CD14-positive monocyte (primary cell): ENCODE measurements around the gene RPS6KA2. TPM values are rescaled to one million over a fixed set of nuclear protein-coding genes. Genes with fewer than 3 reads are reported as not detected.

Source experiments
- DNase-seq, 3 donors: peaks; one replicate each; pipeline ENCODE4 v3.0.0-alpha.2; 2011 to 2022
- H2AFZ ChIP-seq: 2 replicates; pipeline ENCODE4 v1.6.0; 2012; ENCODE audit warnings: mild to moderate bottlenecking, low read depth, low read length, inconsistent platforms; ENCODE audit not compliant: insufficient read depth, poor library complexity, severe bottlenecking
- H3K27ac ChIP-seq, 2 donors: 1 replicate in 1 of 2; 2 replicates in 1 of 2; pipeline ENCODE4 v1.5.1; 2012 to 2013; ENCODE audit warnings: low read length in 2 of 2, control low read depth in 1 of 2, inconsistent platforms in 1 of 2, low read depth in 1 of 2, mild to moderate bottlenecking in 1 of 2
- H3K27me3 ChIP-seq, 2 donors: one replicate each; pipeline versions ENCODE4 v1.6.0 to v1.6.1; 2011 to 2013; ENCODE audit warnings: low read length in 2 of 2; ENCODE audit not compliant: control insufficient read depth in 2 of 2, insufficient read depth in 2 of 2
- H3K36me3 ChIP-seq, 2 donors: replicated peaks in 1 of 2; 1 replicate in 1 of 2; 2 replicates in 1 of 2; pipeline versions ENCODE4 v1.5.1 to v1.6.1; 2012 to 2013; ENCODE audit warnings: low read length in 2 of 2, control low read depth in 1 of 2, inconsistent platforms in 1 of 2, mild to moderate bottlenecking in 1 of 2; ENCODE audit not compliant: insufficient read depth in 2 of 2, control insufficient read depth in 1 of 2
- H3K4me1 ChIP-seq, 2 donors: 1 replicate in 1 of 2; 2 replicates in 1 of 2; pipeline versions ENCODE4 v1.5.1 to v1.6.1; 2012 to 2013; ENCODE audit warnings: low read length in 2 of 2, control low read depth in 1 of 2, inconsistent platforms in 1 of 2, mild to moderate bottlenecking in 1 of 2, moderate library complexity in 1 of 2; ENCODE audit not compliant: insufficient read depth in 2 of 2, control insufficient read depth in 1 of 2
- H3K4me2 ChIP-seq: replicated peaks from 2 replicates; pipeline ENCODE3; 2012; ENCODE audit warnings: low read length, moderate library complexity, mild to moderate bottlenecking; ENCODE audit not compliant: poor library complexity, severe bottlenecking; ENCODE audit errors: extremely low read depth
- H3K4me3 ChIP-seq, 3 experiments: fragments of 200-600 bp in 1 of 3; sonication (generic) in 1 of 3; replicated peaks in 1 of 3; 1 replicate in 2 of 3; 2 replicates in 1 of 3; pipeline ENCODE4 v1.5.1; 2011 to 2013; ENCODE audit warnings: low read length in 3 of 3, mild to moderate bottlenecking in 3 of 3, control low read depth in 2 of 3, low read depth in 2 of 3, inconsistent platforms in 1 of 3, moderate library complexity in 1 of 3
- H3K79me2 ChIP-seq: 2 replicates; pipeline ENCODE4 v1.6.0; 2012; ENCODE audit warnings: mild to moderate bottlenecking, control low read depth, inconsistent platforms, low read length, moderate library complexity; ENCODE audit not compliant: insufficient read depth
- H3K9ac ChIP-seq: 2 replicates; pipeline ENCODE4 v1.6.0; 2017; ENCODE audit warnings: low read length, mild to moderate bottlenecking; ENCODE audit not compliant: insufficient read depth, poor library complexity, severe bottlenecking
- H3K9me3 ChIP-seq, 2 donors: replicated peaks in 1 of 2; 1 replicate in 1 of 2; 2 replicates in 1 of 2; pipeline versions ENCODE4 v1.5.1 to v1.6.1; 2012 to 2013; ENCODE audit warnings: low read length in 2 of 2, control low read depth in 1 of 2; ENCODE audit not compliant: control insufficient read depth in 1 of 2, insufficient read depth in 1 of 2
- H4K20me1 ChIP-seq: 2 replicates; pipeline ENCODE4 v1.6.0; 2012; ENCODE audit warnings: mild to moderate bottlenecking, low read length, control low read depth, moderate library complexity; ENCODE audit not compliant: insufficient read depth
- H3K27ac Mint-ChIP-seq, 7 donors: one replicate each; pipeline ENCODE4 v1.8.0; 2020; ENCODE audit warnings: mild to moderate bottlenecking in 7 of 7, mixed read lengths in 7 of 7, moderate library complexity in 6 of 7, inconsistent platforms in 2 of 7
- H3K27me3 Mint-ChIP-seq, 3 donors: one replicate each; pipeline ENCODE4 v1.8.0; 2021 to 2022; ENCODE audit warnings: low read depth in 3 of 3, mild to moderate bottlenecking in 3 of 3, mixed read lengths in 3 of 3, moderate library complexity in 3 of 3, inconsistent platforms in 1 of 3
- H3K36me3 Mint-ChIP-seq, 2 donors: one replicate each; pipeline ENCODE4 v1.8.0; 2020; ENCODE audit warnings: mixed read lengths in 2 of 2, inconsistent platforms in 1 of 2, mild to moderate bottlenecking in 1 of 2
- H3K4me1 Mint-ChIP-seq: one replicate; pipeline ENCODE4 v1.8.0; 2020; ENCODE audit warnings: mild to moderate bottlenecking, mixed read lengths
- H3K4me3 Mint-ChIP-seq, 2 donors: one replicate each; pipeline ENCODE4 v1.8.0; 2020; ENCODE audit warnings: mild to moderate bottlenecking in 2 of 2, mixed read lengths in 2 of 2, moderate library complexity in 1 of 2
- H3K9me3 Mint-ChIP-seq, 7 donors: one replicate each; pipeline ENCODE4 v1.8.0; 2020 to 2022; ENCODE audit warnings: mixed read lengths in 7 of 7, mild to moderate bottlenecking in 6 of 7, moderate library complexity in 6 of 7, inconsistent platforms in 2 of 7
- WGBS: methylation state at CpG from one replicate; pipeline ENCODE4 v1.1.5; 2013; ENCODE audit warnings: missing lambda C conversion rate; ENCODE audit not compliant: insufficient coverage; 5-methylcytosine and 5-hydroxymethylcytosine counted together
- intact Hi-C, 2 donors: fragments of 100-400 bp; cut with micrococcal nuclease; formaldehyde crosslinking; loops; one replicate each; pipeline versions ENCODE4 v1.15.0 to v1.15.1; 2023
- polyA plus RNA-seq, 3 donors: library from polyadenylated mRNA; depleted of rRNA in 1 of 3; unstranded in 2 of 3; stranded (reverse) in 1 of 3; fragments of 300-500 nt in 2 of 3; fragments of >200 nt in 1 of 3; fragmentation: Illumina TruSeq in 2 of 3; gene quantifications; 1 replicate in 2 of 3; 2 replicates in 1 of 3; pipeline ENCODE4 v1.2.3, GENCODE V29; 2012 to 2021
- TF ChIP-seq, protein P1 (sequence below): fragments of 200-600 bp; IDR thresholded peaks from one replicate; pipeline ENCODE4 v1.8.0; 2022; ENCODE audit warnings: antibody characterized with exemption, mild to moderate bottlenecking

RPS6KA2 gene
- polyA plus RNA-seq, 3 donors: 1.4 to 3.1 (median 1.9) TPM

DNA sequence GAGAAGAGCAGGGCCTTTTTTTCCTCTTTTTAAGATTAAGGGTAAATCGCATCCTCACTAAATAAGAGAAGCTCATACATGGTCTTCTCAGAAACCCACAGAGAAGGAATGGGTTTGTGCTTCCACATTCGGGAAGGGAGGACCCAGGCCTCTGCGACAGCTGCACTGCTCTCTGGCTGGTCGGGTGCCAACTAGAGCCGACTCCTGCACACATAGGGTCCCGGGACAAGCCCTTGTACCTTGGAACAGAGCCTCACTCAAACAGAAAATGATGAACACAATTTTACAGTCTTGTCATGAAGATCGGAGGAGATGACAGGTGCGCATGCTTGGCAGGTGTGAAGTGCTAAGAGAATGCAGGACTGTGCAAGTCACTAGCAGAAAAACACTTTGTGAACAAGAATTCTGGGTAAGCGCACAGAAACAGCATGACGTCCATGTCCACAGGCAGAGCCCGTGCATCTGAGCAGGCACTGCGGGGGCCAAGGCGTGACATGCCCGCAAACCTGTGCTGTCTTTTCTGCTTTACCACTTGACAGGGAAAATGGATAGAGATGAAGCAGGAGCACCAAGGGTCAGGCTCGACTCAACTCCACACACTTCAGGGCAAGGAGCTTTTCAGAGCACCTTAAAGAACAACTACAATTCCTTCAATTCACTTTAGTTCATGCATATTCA is 143.3 kb downstream of the RPS6KA2 start:
- Histone ChIP-seq H3K36me3 (no peaks in the 10 kb centered on the region), H4K20me1 (no peaks in the 10 kb centered on the region), H3K9ac (no peak overlapping the region), H3K79me2 (no peaks in the 10 kb centered on the region), H3K4me2 (no peak overlapping the region), H2AFZ (no peak overlapping the region), H3K4me3 (no peak overlapping the region), H3K4me1 (peaks cover 5 to 10% of the 10 kb centered on the region in 2 donors), H3K9me3 (peaks cover 0 to 12% of the 10 kb centered on the region in 2 donors), H3K27me3 (no peaks in the 10 kb centered on the region), H3K27ac (no peak overlapping the region)
- Mint-ChIP-seq H3K27me3 (peaks cover 2 to 4% (median 3%) of the 10 kb centered on the region in 3 donors), H3K9me3 (peaks cover 5 to 19% (median 12%) of the 10 kb centered on the region in 7 donors), H3K27ac (no peak overlapping the region), H3K36me3 (peaks cover 3 to 12% of the 10 kb centered on the region in 2 donors), H3K4me1 (peaks cover 15% of the 10 kb centered on the region), H3K4me3 (no peak overlapping the region)
- no peak for DNase-seq
- WGBS: 96% methylated on average over 9 of the region's 15 CpGs
- intact Hi-C loops: no loop called here
- TF ChIP-seq, protein P1, sequence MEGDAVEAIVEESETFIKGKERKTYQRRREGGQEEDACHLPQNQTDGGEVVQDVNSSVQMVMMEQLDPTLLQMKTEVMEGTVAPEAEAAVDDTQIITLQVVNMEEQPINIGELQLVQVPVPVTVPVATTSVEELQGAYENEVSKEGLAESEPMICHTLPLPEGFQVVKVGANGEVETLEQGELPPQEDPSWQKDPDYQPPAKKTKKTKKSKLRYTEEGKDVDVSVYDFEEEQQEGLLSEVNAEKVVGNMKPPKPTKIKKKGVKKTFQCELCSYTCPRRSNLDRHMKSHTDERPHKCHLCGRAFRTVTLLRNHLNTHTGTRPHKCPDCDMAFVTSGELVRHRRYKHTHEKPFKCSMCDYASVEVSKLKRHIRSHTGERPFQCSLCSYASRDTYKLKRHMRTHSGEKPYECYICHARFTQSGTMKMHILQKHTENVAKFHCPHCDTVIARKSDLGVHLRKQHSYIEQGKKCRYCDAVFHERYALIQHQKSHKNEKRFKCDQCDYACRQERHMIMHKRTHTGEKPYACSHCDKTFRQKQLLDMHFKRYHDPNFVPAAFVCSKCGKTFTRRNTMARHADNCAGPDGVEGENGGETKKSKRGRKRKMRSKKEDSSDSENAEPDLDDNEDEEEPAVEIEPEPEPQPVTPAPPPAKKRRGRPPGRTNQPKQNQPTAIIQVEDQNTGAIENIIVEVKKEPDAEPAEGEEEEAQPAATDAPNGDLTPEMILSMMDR: no peak

DNA sequence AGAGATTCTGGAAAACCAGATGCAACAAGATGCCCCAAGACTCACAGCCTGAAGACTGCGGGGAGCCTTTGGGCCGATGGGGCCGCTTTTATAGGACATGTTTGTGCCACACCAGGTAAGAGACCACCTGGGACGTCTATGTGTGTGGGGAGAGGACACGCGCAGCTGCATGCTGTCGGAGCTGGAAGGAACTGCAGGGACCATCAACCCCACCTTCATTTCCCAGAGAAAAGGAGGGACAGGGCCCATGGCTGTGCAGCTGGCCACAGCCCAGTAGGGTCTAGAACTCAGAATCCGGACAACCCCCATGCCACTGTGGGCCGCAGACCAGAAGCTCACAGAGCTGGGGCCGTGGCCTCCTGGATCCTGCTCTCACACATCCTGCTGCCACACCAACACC is 144.0 kb downstream of the RPS6KA2 start:
- Mint-ChIP-seq H3K27me3 (peaks cover 2 to 4% (median 3%) of the 10 kb centered on the region in 3 donors), H3K9me3 (peaks cover 5 to 15% (median 12%) of the 10 kb centered on the region in 7 donors), H3K27ac (no peak overlapping the region), H3K4me3 (no peak overlapping the region), H3K4me1 (peaks cover 9% of the 10 kb centered on the region), H3K36me3 (peaks cover 3 to 12% of the 10 kb centered on the region in 2 donors)
- H3K79me2 ChIP-seq: no peaks in the 10 kb centered on the region
- no peak overlapping the region for H3K9ac ChIP-seq
- no peak overlapping the region for H3K4me3 ChIP-seq
- no peak overlapping the region for H3K27ac ChIP-seq
- H3K36me3 ChIP-seq: no peaks in the 10 kb centered on the region
- H3K4me1 ChIP-seq: peaks cover 0 to 6% of the 10 kb centered on the region in 2 donors
- TF ChIP-seq, protein P1: no peak
- H4K20me1 ChIP-seq: no peaks in the 10 kb centered on the region
- no peaks in the 10 kb centered on the region for H3K27me3 ChIP-seq
- DNase-seq: no peak
- H3K4me2 ChIP-seq: no peak overlapping the region
- peaks cover 0 to 12% of the 10 kb centered on the region in 2 donors for H3K9me3 ChIP-seq
- WGBS: 94% methylated on average over 3 of the region's 10 CpGs
- intact Hi-C loops: no loop called here
- no peak overlapping the region for H2AFZ ChIP-seq
